Progenitor cell of endocrine pancreas (in vitro differentiated cells): Measurements from ENCODE around the gene TTC27. TPM values are rescaled to one million over a fixed set of nuclear protein-coding genes. Genes with fewer than 3 reads are reported as not detected.
"Not testable (repeated sequence)": the region's sequence is repeated elsewhere in the genome, so short reads cannot be mapped to it uniquely, and the experiment has no call there.

ENCODE experiments used
- DNase-seq: peaks from one replicate; pipeline ENCODE4 v3.0.0; 2021; ENCODE audit warnings: low spot score; ENCODE audit not compliant: unreplicated experiment
- H3K27ac Mint-ChIP-seq: 2 replicates; pipeline ENCODE4 v1.8.0; 2021; ENCODE audit warnings: mild to moderate bottlenecking, moderate library complexity, mixed read lengths
- H3K27me3 Mint-ChIP-seq: 2 replicates; pipeline ENCODE4 v1.8.0; 2021; ENCODE audit warnings: mixed read lengths
- H3K36me3 Mint-ChIP-seq: 2 replicates; pipeline ENCODE4 v1.8.0; 2022; ENCODE audit warnings: mixed read lengths; ENCODE audit not compliant: insufficient read depth
- H3K4me1 Mint-ChIP-seq: 2 replicates; pipeline ENCODE4 v1.8.0; 2021; ENCODE audit warnings: low read depth, mixed read lengths
- H3K4me3 Mint-ChIP-seq: 2 replicates; pipeline ENCODE4 v1.8.0; 2021; ENCODE audit warnings: low read depth, mild to moderate bottlenecking, moderate library complexity, mixed read lengths
- H3K9me3 Mint-ChIP-seq: 2 replicates; pipeline ENCODE4 v1.8.0; 2021; ENCODE audit warnings: low read depth, mixed read lengths
- total RNA-seq: library from RNA; stranded (reverse); gene quantifications from 2 replicates; pipeline ENCODE4 v1.2.1, GENCODE V29; 2021
- TF ChIP-seq, protein P1 (sequence below): fragments of 200-600 bp; sonication (generic); IDR thresholded peaks from one replicate; pipeline ENCODE4 v1.5.0; 2021; ENCODE audit warnings: antibody characterized with exemption, mild to moderate bottlenecking; ENCODE audit not compliant: unreplicated experiment

TTC27 gene
- total RNA-seq, 1 donor from 2014 or later = 20.5 TPM

DNA sequence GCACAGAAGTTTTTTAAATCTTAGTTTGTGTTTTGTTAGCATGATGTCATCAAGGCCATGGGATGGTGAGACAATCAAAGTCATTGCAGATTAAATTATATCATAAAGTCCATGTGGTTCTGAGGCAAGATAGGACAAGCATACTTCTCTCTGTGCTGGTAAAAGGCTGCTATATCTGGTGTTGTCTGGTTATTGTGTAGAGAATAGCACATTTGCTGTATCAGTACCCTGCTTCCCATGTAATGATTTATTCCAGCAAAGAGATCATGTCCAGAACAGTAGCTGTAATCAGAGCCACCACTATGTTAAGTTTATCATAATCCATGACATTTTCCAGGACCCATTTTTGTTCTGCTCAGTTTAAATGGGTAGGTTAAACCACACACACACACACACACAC is 123.0 kb downstream of the TTC27 start:
- TF ChIP-seq, protein P1, sequence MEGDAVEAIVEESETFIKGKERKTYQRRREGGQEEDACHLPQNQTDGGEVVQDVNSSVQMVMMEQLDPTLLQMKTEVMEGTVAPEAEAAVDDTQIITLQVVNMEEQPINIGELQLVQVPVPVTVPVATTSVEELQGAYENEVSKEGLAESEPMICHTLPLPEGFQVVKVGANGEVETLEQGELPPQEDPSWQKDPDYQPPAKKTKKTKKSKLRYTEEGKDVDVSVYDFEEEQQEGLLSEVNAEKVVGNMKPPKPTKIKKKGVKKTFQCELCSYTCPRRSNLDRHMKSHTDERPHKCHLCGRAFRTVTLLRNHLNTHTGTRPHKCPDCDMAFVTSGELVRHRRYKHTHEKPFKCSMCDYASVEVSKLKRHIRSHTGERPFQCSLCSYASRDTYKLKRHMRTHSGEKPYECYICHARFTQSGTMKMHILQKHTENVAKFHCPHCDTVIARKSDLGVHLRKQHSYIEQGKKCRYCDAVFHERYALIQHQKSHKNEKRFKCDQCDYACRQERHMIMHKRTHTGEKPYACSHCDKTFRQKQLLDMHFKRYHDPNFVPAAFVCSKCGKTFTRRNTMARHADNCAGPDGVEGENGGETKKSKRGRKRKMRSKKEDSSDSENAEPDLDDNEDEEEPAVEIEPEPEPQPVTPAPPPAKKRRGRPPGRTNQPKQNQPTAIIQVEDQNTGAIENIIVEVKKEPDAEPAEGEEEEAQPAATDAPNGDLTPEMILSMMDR = no peak
- no peak overlapping the region for H3K27ac Mint-ChIP-seq
- no peak overlapping the region for H3K4me3 Mint-ChIP-seq
- H3K36me3 Mint-ChIP-seq = peaks cover 17% of the 10 kb centered on the region
- peaks cover 2% of the 10 kb centered on the region for H3K4me1 Mint-ChIP-seq
- no peaks in the 10 kb centered on the region for H3K27me3 Mint-ChIP-seq
- peaks cover 13% of the 10 kb centered on the region for H3K9me3 Mint-ChIP-seq
- no peak for DNase-seq

DNA sequence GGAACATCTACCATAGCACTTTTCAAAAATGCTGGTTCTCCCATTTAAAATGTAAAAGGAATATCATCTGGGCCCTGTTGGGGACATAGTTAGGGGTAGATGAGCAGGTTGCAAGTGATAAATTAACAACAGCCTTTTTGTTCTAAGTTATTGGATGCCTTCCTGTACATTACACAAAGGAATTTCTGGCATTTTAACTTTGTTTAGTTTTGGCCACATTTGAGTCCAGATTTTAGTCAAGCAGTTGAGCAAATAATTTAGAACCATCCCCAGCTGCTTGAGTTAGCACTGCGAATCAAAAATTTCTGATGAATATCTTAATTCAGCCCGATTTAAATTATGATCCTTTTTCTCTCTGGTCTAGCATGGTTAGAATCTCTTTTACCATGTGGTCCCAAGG is 124.4 kb downstream of the TTC27 start:
- H3K27ac Mint-ChIP-seq = no peak overlapping the region
- no peaks in the 10 kb centered on the region for H3K27me3 Mint-ChIP-seq
- DNase-seq = no peak
- H3K4me1 Mint-ChIP-seq = peaks cover 2% of the 10 kb centered on the region
- peaks cover 16% of the 10 kb centered on the region for H3K36me3 Mint-ChIP-seq
- H3K4me3 Mint-ChIP-seq = no peak overlapping the region
- TF ChIP-seq, protein P1 = no peak
- H3K9me3 Mint-ChIP-seq = peaks cover 7% of the 10 kb centered on the region

DNA sequence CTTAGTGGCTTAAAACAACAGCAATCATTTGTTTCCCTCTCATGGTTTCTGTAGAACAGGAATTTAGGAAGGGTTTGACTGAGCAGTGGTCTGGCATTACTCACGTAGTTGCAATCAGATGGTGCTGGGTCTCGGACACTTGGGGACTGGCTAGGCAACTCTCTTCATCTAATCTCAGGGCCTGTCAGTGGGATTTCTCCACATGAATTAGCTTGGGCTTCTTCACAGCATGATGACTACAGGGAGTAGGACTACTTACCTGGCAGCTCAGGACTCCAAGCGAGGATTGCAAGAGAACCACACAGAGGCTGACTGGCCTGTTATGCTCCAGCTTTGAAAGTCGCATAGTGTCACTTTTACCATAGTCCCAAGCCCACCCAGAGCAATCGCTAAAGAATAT is 125.1 kb downstream of the TTC27 start:
- H3K4me1 Mint-ChIP-seq = peaks cover 2% of the 10 kb centered on the region
- H3K27ac Mint-ChIP-seq = no peak overlapping the region
- TF ChIP-seq, protein P1 = no peak
- peaks cover 14% of the 10 kb centered on the region for H3K36me3 Mint-ChIP-seq
- H3K4me3 Mint-ChIP-seq = no peak overlapping the region
- H3K27me3 Mint-ChIP-seq = no peaks in the 10 kb centered on the region
- H3K9me3 Mint-ChIP-seq = peaks cover 4% of the 10 kb centered on the region
- no peak for DNase-seq

DNA sequence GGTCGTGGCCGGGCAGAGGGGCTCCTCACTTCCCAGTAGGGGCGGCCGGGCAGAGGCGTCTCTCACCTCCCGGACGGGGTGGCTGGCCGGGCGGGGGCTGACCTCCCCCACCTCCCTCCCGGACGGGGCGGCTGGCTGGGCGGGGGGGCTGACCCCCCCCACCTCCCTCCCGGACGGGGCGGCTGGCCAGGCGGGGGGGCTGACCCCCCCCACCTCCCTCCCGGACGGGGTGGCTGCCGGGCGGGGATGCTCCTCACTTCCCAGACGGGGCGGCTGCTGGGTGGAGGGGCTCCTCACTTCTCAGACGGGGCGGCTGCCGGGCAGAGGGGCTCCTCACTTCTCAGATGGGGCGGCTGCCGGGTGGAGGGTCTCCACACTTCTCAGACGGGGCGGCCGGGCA is 126.8 kb downstream of the TTC27 start:
- H3K27ac Mint-ChIP-seq, H3K9me3 Mint-ChIP-seq, DNase-seq, H3K36me3 Mint-ChIP-seq, H3K4me3 Mint-ChIP-seq, H3K27me3 Mint-ChIP-seq, H3K4me1 Mint-ChIP-seq: not testable (repeated sequence)

DNA sequence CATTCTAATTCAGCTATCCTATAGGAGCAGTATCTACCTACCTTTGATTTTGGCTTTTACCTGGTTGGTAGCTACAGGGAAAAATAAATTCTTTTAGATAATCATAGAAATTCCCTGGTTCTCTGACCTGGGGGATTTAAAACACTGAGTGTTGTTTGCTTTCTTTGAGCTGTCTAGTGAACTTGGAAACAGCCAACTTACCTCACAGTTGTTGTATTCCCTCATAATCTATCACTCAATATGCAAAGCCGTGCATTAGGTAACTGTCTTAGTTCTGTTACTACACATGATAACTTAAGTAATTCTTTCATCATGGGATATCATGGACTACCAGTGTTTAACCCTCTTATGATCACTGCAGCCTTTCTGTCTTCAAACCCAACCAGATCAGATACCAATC is 127.8 kb downstream of the TTC27 start:
- Mint-ChIP-seq H3K9me3 (no peaks in the 10 kb centered on the region), H3K36me3 (peaks cover 14% of the 10 kb centered on the region), H3K4me1 (peaks cover 2% of the 10 kb centered on the region), H3K27ac (no peak overlapping the region), H3K4me3 (no peak overlapping the region), H3K27me3 (no peaks in the 10 kb centered on the region)
- TF ChIP-seq, protein P1 = no peak
- no peak for DNase-seq

DNA sequence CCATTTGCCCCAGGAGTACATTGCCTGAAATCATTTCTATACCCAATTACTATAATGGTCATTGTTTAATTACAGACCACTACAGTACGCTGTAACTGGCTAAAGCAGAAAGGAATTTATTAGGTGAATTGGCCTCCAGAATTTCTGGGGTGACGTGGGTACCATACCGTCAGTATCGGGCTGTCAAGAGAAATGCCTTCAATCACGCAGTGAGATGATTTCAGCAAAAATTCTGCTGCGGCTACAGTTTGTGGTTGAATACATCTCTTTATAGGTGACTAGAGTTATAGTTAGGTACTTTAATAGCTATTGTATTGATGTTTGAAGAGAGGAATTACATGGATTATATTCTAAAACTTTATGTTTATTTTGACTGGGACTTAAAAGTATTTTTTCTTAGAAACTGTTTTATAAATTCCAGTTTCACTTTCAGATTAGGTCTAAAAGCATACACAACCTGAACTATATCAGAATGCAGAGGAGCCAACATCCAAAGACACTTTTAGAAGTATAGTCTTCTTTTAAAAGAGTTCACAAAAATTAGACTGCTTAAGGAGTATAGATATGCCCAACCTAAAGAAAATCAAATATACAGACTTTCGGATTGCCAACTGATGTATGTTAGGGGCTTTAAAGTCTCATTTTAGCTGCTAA is 128.4 kb downstream of the TTC27 start:
- TF ChIP-seq, protein P1 = no peak
- Mint-ChIP-seq H3K36me3 (peaks cover 14% of the 10 kb centered on the region), H3K27me3 (no peaks in the 10 kb centered on the region), H3K4me3 (no peak overlapping the region), H3K4me1 (peaks cover 2% of the 10 kb centered on the region), H3K9me3 (no peaks in the 10 kb centered on the region), H3K27ac (no peak overlapping the region)
- no peak for DNase-seq
